SU-DHL-6 (cell line): ENCODE data around the gene CYSTM1.

Source experiments
- H2AFZ ChIP-seq: fragments of 200-600 bp; sonication (generic); 2 replicates; pipeline ENCODE4 v1.6.1; 2014; ENCODE audit warnings: low read depth, mild to moderate bottlenecking, moderate library complexity, mixed read lengths, antibody characterized with exemption, low read length; ENCODE audit not compliant: severe bottlenecking
- H3F3A ChIP-seq: fragments of 200-600 bp; shearing (Covaris generic); 2 replicates; pipeline ENCODE4 v1.6.0; 2016; ENCODE audit warnings: antibody characterized with exemption, mild to moderate bottlenecking; ENCODE audit not compliant: insufficient read depth
- H3K27ac ChIP-seq: fragments of 200-600 bp; sonication (generic); 2 replicates; pipeline ENCODE4 v1.5.1; 2016; ENCODE audit warnings: low read depth, mild to moderate bottlenecking, low read length, moderate library complexity, mixed read lengths
- H3K27me3 ChIP-seq: fragments of 200-600 bp; sonication (generic), shearing (Covaris generic); 2 replicates; pipeline ENCODE4 v1.6.0; 2014; ENCODE audit warnings: mild to moderate bottlenecking, low read length
- H3K36me3 ChIP-seq: fragments of 200-600 bp; sonication (generic); 2 replicates; pipeline ENCODE4 v1.6.1; 2014; ENCODE audit warnings: mild to moderate bottlenecking, low read length, mixed read lengths
- H3K4me2 ChIP-seq: fragments of 300-600, 200-600 bp; shearing (Covaris generic), sonication (generic); 2 replicates; pipeline ENCODE4 v1.6.0; 2014; ENCODE audit warnings: low read length, low read depth, mild to moderate bottlenecking; ENCODE audit not compliant: poor library complexity, severe bottlenecking
- H3K4me3 ChIP-seq: fragments of 200-600 bp; sonication (generic); 2 replicates; pipeline ENCODE4 v1.5.1; 2014; ENCODE audit warnings: antibody characterized with exemption, low read length, mild to moderate bottlenecking, mixed read lengths; ENCODE audit not compliant: insufficient read depth, poor library complexity, severe bottlenecking
- H3K79me2 ChIP-seq: fragments of 200-600 bp; sonication (generic); 2 replicates; pipeline ENCODE4 v1.6.1; 2014; ENCODE audit warnings: mild to moderate bottlenecking, low read length, moderate library complexity; ENCODE audit not compliant: insufficient read depth
- H3K9ac ChIP-seq: fragments of 200-600 bp; sonication (generic); 2 replicates; pipeline ENCODE4 v1.7.0; 2014; ENCODE audit warnings: mild to moderate bottlenecking, low read length
- H3K9me2 ChIP-seq: fragments of 200-600 bp; sonication (generic); replicated peaks from 2 replicates; pipeline ENCODE4 v1.6.1; 2014; ENCODE audit warnings: low read length; ENCODE audit not compliant: insufficient read depth
- H3K9me3 ChIP-seq: fragments of 200-600 bp; sonication (generic); 2 replicates; pipeline ENCODE4 v1.6.1; 2014; ENCODE audit warnings: low read length, mixed read lengths; ENCODE audit not compliant: insufficient read depth
- H4K20me1 ChIP-seq: fragments of 200-600 bp; sonication (generic); 2 replicates; pipeline ENCODE4 v1.6.1; 2014; ENCODE audit warnings: low read depth, mild to moderate bottlenecking, antibody characterized with exemption, low read length, moderate library complexity, mixed read lengths
- CTCF ChIP-seq: fragments of 200-600 bp; sonication (generic); IDR thresholded peaks from one replicate; pipeline ENCODE4 v1.5.1; 2017; ENCODE audit warnings: antibody characterized with exemption, mild to moderate bottlenecking, low read length, moderate library complexity; ENCODE audit not compliant: insufficient read depth, poor library complexity, severe bottlenecking
- EZH2phosphoT487 ChIP-seq: fragments of 200-600 bp; sonication (generic), shearing (Covaris generic); conservative IDR thresholded peaks from 2 replicates; pipeline ENCODE4 v1.6.1; 2018; ENCODE audit warnings: mild to moderate bottlenecking, antibody characterized with exemption, low read length, moderate library complexity, mixed read lengths

CYSTM1 gene

GRCh38 chr5:140244525-140245025 is 69.6 kb downstream of the CYSTM1 start:
- TF ChIP-seq CTCF (peak; percentile 73), EZH2phosphoT487 (no peak)
- Histone ChIP-seq H3K27ac (no peak overlapping the region), H3K9me2 (no peaks in the 10 kb centered on the region), H3K4me2 (no peak overlapping the region), H3K9ac (no peak overlapping the region), H2AFZ (no peak overlapping the region), H3K27me3 (no peaks in the 10 kb centered on the region), H3K4me3 (no peak overlapping the region), H3K36me3 (no peaks in the 10 kb centered on the region), H3K79me2 (no peaks in the 10 kb centered on the region), H4K20me1 (no peaks in the 10 kb centered on the region), H3K9me3 (no peaks in the 10 kb centered on the region), H3F3A (no peaks in the 10 kb centered on the region)

- TF ChIP-seq CTCF (no peak), EZH2phosphoT487 (no peak)
- H3K9me2 ChIP-seq: no peaks in the 10 kb centered on the region
- H2AFZ ChIP-seq: no peak overlapping the region
- no peaks in the 10 kb centered on the region for H3K36me3 ChIP-seq
- no peak overlapping the region for H3K27ac ChIP-seq
- H3K27me3 ChIP-seq: no peaks in the 10 kb centered on the region
- H3K9me3 ChIP-seq: no peaks in the 10 kb centered on the region
- H4K20me1 ChIP-seq: no peaks in the 10 kb centered on the region
- H3K9ac ChIP-seq: no peak overlapping the region
- H3K4me3 ChIP-seq: no peak overlapping the region
- H3K4me2 ChIP-seq: no peak overlapping the region
- no peaks in the 10 kb centered on the region for H3K79me2 ChIP-seq
- H3F3A ChIP-seq: no peaks in the 10 kb centered on the region
Observed at GRCh38 chr5:140245341-140245740, 70.4 kb downstream of the CYSTM1 start.

GRCh38 chr5:140245926-140246325 is 70.9 kb downstream of the CYSTM1 start:
- no peaks in the 10 kb centered on the region for H3K27me3 ChIP-seq
- no peaks in the 10 kb centered on the region for H3K79me2 ChIP-seq
- H3K9ac ChIP-seq: no peak overlapping the region
- no peaks in the 10 kb centered on the region for H3F3A ChIP-seq
- TF ChIP-seq EZH2phosphoT487: no peak
- no peak for TF ChIP-seq CTCF
- H3K9me2 ChIP-seq: no peaks in the 10 kb centered on the region
- H3K4me2 ChIP-seq: no peak overlapping the region
- no peaks in the 10 kb centered on the region for H4K20me1 ChIP-seq
- no peaks in the 10 kb centered on the region for H3K9me3 ChIP-seq
- no peak overlapping the region for H3K27ac ChIP-seq
- H3K4me3 ChIP-seq: no peak overlapping the region
- H3K36me3 ChIP-seq: no peaks in the 10 kb centered on the region
- H2AFZ ChIP-seq: no peak overlapping the region
